Ovary (tissue), 3 donors: ENCODE data around the gene CCDC175.

Source experiments
- CTCF ChIP-seq, 3 donors: fragments of 450-650 bp in 2 of 3; fragments of 200-600 bp in 1 of 3; IDR thresholded peaks; one replicate each; pipeline versions ENCODE4 v1.5.1 to v1.8.0; 2016 to 2022; ENCODE audit warnings: antibody characterized with exemption in 3 of 3, mild to moderate bottlenecking in 1 of 3
- EP300 ChIP-seq: sonication (generic); formaldehyde crosslinking; IDR thresholded peaks from one replicate; pipeline ENCODE4 v1.6.1; 2017; ENCODE audit warnings: antibody characterized with exemption
- POLR2A ChIP-seq: fragments of 450-650 bp; IDR thresholded peaks from one replicate; pipeline ENCODE4 v1.6.1; 2017; ENCODE audit warnings: antibody characterized with exemption, mild to moderate bottlenecking, moderate library complexity
- donor health status: DM: no; HTN: no; CAD: no.

- TF ChIP-seq POLR2A: no peak
- TF ChIP-seq CTCF (IDR thresholded peaks at IDR 0.05): no peak
- TF ChIP-seq EP300: no peak
Observed at GRCh38 chr14:59538936-59539335, 37.7 kb downstream of the CCDC175 start.
